H1 (cell line): ENCODE data around the gene KLHL29. TPM values are rescaled to one million over a fixed set of nuclear protein-coding genes. Genes with fewer than 3 reads are reported as not detected.

Experiments used
- CTCF ChIA-PET: fragments of 300-600 bp; sonication (Branson Sonifier 250); formaldehyde crosslinking; loops from one replicate; lab custom pipeline; 2021; ENCODE audit not compliant: partially characterized antibody; lab: Charles Lee
- POLR2A ChIA-PET: fragments of 300-600 bp; sonication (Branson Sonifier 250); formaldehyde crosslinking; loops from one replicate; lab custom pipeline; 2021; ENCODE audit warnings: inconsistent platforms; ENCODE audit not compliant: partially characterized antibody; lab: Charles Lee
- DNase-seq, 2 experiments: peaks; one replicate each; pipeline versions ENCODE4 v3.0.0 to v3.0.0-alpha.2; 2010 to 2022; ENCODE audit warnings: low spot score in 2 of 2, low read depth in 1 of 2, mixed read lengths in 1 of 2
- FAIRE-seq: peaks from 2 replicates; lab custom pipeline; 2011; peaks lifted over from hg19 to GRCh38; lab: Jason Lieb, UNC
- H2AFZ ChIP-seq: 2 replicates; pipeline ENCODE4 v1.8.1; 2012; ENCODE audit warnings: low read length, inconsistent platforms
- H2AK5ac ChIP-seq: 2 replicates; pipeline ENCODE4 v1.6.1; 2013; ENCODE audit warnings: low read depth, low read length
- H2BK120ac ChIP-seq: replicated peaks from 2 replicates; pipeline ENCODE3; 2013; ENCODE audit warnings: low read depth, low read length, inconsistent platforms
- H2BK12ac ChIP-seq: 2 replicates; pipeline ENCODE4 v1.6.1; 2013; ENCODE audit warnings: low read depth, low read length
- H2BK15ac ChIP-seq: 2 replicates; pipeline ENCODE4 v1.6.1; 2013; ENCODE audit warnings: low read length
- H2BK20ac ChIP-seq: 2 replicates; pipeline ENCODE4 v1.6.1; 2013; ENCODE audit warnings: low read length
- H2BK5ac ChIP-seq: 2 replicates; pipeline ENCODE4 v1.6.1; 2013; ENCODE audit warnings: low read depth, low read length
- H3K14ac ChIP-seq: 2 replicates; pipeline ENCODE4 v1.6.1; 2013; ENCODE audit warnings: inconsistent platforms; ENCODE audit not compliant: insufficient read length
- H3K18ac ChIP-seq: 2 replicates; pipeline ENCODE4 v1.6.1; 2013; ENCODE audit warnings: low read length; ENCODE audit errors: extremely low read depth
- H3K23ac ChIP-seq: 2 replicates; pipeline ENCODE4 v1.6.1; 2013; ENCODE audit warnings: inconsistent platforms; ENCODE audit not compliant: insufficient read length
- H3K23me2 ChIP-seq: 2 replicates; pipeline ENCODE4 v1.6.1; 2013; ENCODE audit warnings: low read depth, low read length
- H3K27ac ChIP-seq: 2 replicates; pipeline ENCODE4 v1.6.1; 2011; ENCODE audit warnings: low read depth, low read length, inconsistent platforms
- H3K27me3 ChIP-seq, 4 experiments: replicated peaks in 1 of 4; 1 replicate in 1 of 4; 2 replicates in 3 of 4; pipeline versions ENCODE4 v1.6.1 to v1.8.1; 2011 to 2013; ENCODE audit warnings: low read length in 3 of 4, mild to moderate bottlenecking in 3 of 4, inconsistent platforms in 2 of 4, mixed read lengths in 2 of 4, moderate library complexity in 1 of 4; ENCODE audit not compliant: control insufficient read depth in 3 of 4, insufficient read depth in 3 of 4; ENCODE audit errors: extremely low read depth in 1 of 4
- H3K36me3 ChIP-seq, 4 experiments: 2 replicates each; pipeline versions ENCODE4 v1.6.1 to v1.8.1; 2011 to 2013; ENCODE audit warnings: mild to moderate bottlenecking in 4 of 4, low read length in 3 of 4, moderate library complexity in 2 of 4, control low read depth in 1 of 4, inconsistent platforms in 1 of 4; ENCODE audit not compliant: insufficient read depth in 4 of 4, control insufficient read depth in 2 of 4
- H3K4ac ChIP-seq: replicated peaks from 2 replicates; pipeline ENCODE3; 2013; ENCODE audit warnings: low read length, low read depth, mixed read lengths, inconsistent platforms; ENCODE audit not compliant: insufficient read length
- H3K4me1 ChIP-seq, 4 experiments: replicated peaks in 1 of 4; 1 replicate in 1 of 4; 2 replicates in 3 of 4; pipeline versions ENCODE4 v1.6.1 to v1.8.1; 2011 to 2013; ENCODE audit warnings: low read length in 3 of 4, inconsistent platforms in 2 of 4, mixed read lengths in 1 of 4; ENCODE audit not compliant: insufficient read depth in 4 of 4, control insufficient read depth in 3 of 4
- H3K4me2 ChIP-seq, 2 experiments: 2 replicates each; pipeline versions ENCODE4 v1.6.1 to v1.8.1; 2011 to 2013; ENCODE audit warnings: low read depth in 2 of 2, low read length in 2 of 2, control low read depth in 1 of 2, inconsistent platforms in 1 of 2, mild to moderate bottlenecking in 1 of 2; ENCODE audit not compliant: insufficient read depth in 1 of 2
- H3K4me3 ChIP-seq, 4 experiments: fragments of 200-600, 300-600 bp in 1 of 4; sonication (generic), shearing (Covaris generic), sonication (Bioruptor Twin) in 1 of 4; 2 replicates each; pipeline versions ENCODE4 v1.5.1 to v1.8.1; 2011 to 2016; ENCODE audit warnings: low read length in 4 of 4, low read depth in 3 of 4, control low read depth in 2 of 4, inconsistent platforms in 2 of 4, mild to moderate bottlenecking in 2 of 4, mixed read lengths in 1 of 4, moderate library complexity in 1 of 4; ENCODE audit not compliant: insufficient read depth in 2 of 4; ENCODE audit errors: extremely low read depth in 1 of 4
- H3K56ac ChIP-seq: replicated peaks from 2 replicates; pipeline ENCODE3; 2013; ENCODE audit warnings: low read depth, mild to moderate bottlenecking, mixed read lengths, low read length, inconsistent platforms; ENCODE audit not compliant: insufficient read length
- H3K79me1 ChIP-seq: 2 replicates; pipeline ENCODE4 v1.6.1; 2013; ENCODE audit warnings: low read depth, low read length, control low read depth
- H3K79me2 ChIP-seq, 2 experiments: 2 replicates each; pipeline versions ENCODE4 v1.6.1 to v1.8.1; 2012 to 2013; ENCODE audit warnings: low read length in 2 of 2, mild to moderate bottlenecking in 2 of 2, inconsistent platforms in 1 of 2; ENCODE audit not compliant: insufficient read depth in 2 of 2, control insufficient read depth in 1 of 2
- H3K9ac ChIP-seq, 4 experiments: replicated peaks in 1 of 4; 1 replicate in 1 of 4; 2 replicates in 3 of 4; pipeline versions ENCODE4 v1.6.1 to v1.8.1; 2011 to 2013; ENCODE audit warnings: low read depth in 3 of 4, low read length in 3 of 4, control low read depth in 2 of 4, mild to moderate bottlenecking in 2 of 4, moderate library complexity in 2 of 4, inconsistent platforms in 1 of 4; ENCODE audit errors: extremely low read depth in 1 of 4
- H3K9me3 ChIP-seq, 2 experiments: 2 replicates each; pipeline versions ENCODE4 v1.6.1 to v1.8.1; 2012 to 2013; ENCODE audit warnings: mild to moderate bottlenecking in 2 of 2, moderate library complexity in 2 of 2, control low read depth in 1 of 2, inconsistent platforms in 1 of 2, low read depth in 1 of 2, low read length in 1 of 2, mixed read lengths in 1 of 2; ENCODE audit not compliant: insufficient read depth in 2 of 2
- H4K20me1 ChIP-seq, 2 experiments: replicated peaks in 1 of 2; 2 replicates each; pipeline versions ENCODE3 to v1.8.1; 2011 to 2013; ENCODE audit warnings: inconsistent platforms in 2 of 2, low read length in 2 of 2, mild to moderate bottlenecking in 1 of 2; ENCODE audit not compliant: insufficient read depth in 2 of 2, control insufficient read depth in 1 of 2
- H4K5ac ChIP-seq: 2 replicates; pipeline ENCODE4 v1.6.1; 2013; ENCODE audit warnings: low read length, low read depth, mixed read lengths, inconsistent platforms; ENCODE audit not compliant: insufficient read length
- H4K8ac ChIP-seq: 2 replicates; pipeline ENCODE4 v1.8.0; 2013; ENCODE audit warnings: mild to moderate bottlenecking, moderate library complexity, low read length, inconsistent platforms; ENCODE audit not compliant: insufficient read depth; ENCODE audit errors: extremely low read depth
- H4K91ac ChIP-seq: replicated peaks from 2 replicates; pipeline ENCODE3; 2013; ENCODE audit warnings: low read length, mixed read lengths, inconsistent platforms; ENCODE audit not compliant: insufficient read length
- BRCA1 ChIP-seq: IDR thresholded peaks from 2 replicates; pipeline ENCODE4 v1.6.1; 2012; ENCODE audit warnings: low read depth, low read length, improper control_type of control experiment
- CBX5 ChIP-seq: fragments of 300-800, 300-1000 bp; sonication (generic); IDR thresholded peaks from 2 replicates; pipeline ENCODE4 v1.7.1; 2016; ENCODE audit warnings: antibody characterized with exemption, low read length, low read depth
- HDAC2 ChIP-seq, 2 experiments: fragments of 300-600 bp in 1 of 2; sonication (generic) in 1 of 2; IDR thresholded peaks; 2 replicates each; pipeline ENCODE4 v1.6.1; 2011 to 2012; ENCODE audit warnings: low read depth in 2 of 2, low read length in 2 of 2, mild to moderate bottlenecking in 2 of 2, moderate library complexity in 2 of 2, borderline replicate concordance in 1 of 2, inconsistent platforms in 1 of 2
- JUND ChIP-seq: IDR thresholded peaks from 2 replicates; pipeline ENCODE4 v1.6.1; 2011; ENCODE audit warnings: mild to moderate bottlenecking, improper control_type of control experiment, low read length
- MAFK ChIP-seq: IDR thresholded peaks from 2 replicates; pipeline ENCODE4 v1.6.1; 2012; ENCODE audit warnings: low read depth, mild to moderate bottlenecking, improper control_type of control experiment, low read length
- NRF1 ChIP-seq: IDR thresholded peaks from 2 replicates; pipeline ENCODE4 v1.6.1; 2011; ENCODE audit warnings: mild to moderate bottlenecking, low read depth, low read length, improper control_type of control experiment
- SAP30 ChIP-seq: fragments of 300-600 bp; sonication (generic); IDR thresholded peaks from 2 replicates; pipeline ENCODE4 v1.7.1; 2012; ENCODE audit warnings: low read length, moderate library complexity, mild to moderate bottlenecking, inconsistent platforms; ENCODE audit not compliant: insufficient read depth, insufficient replicate concordance
- WGBS, 2 experiments: shearing (Covaris generic) in 1 of 2; methylation state at CpG; one replicate each; pipeline versions ENCODE4 v1.1.6 to v1.1.7; 2013 to 2015; ENCODE audit warnings: low lambda C conversion rate in 2 of 2, mixed read lengths in 2 of 2, inconsistent platforms in 1 of 2, low coverage in 1 of 2, missing lambda C conversion rate in 1 of 2; ENCODE audit not compliant: insufficient replicate concordance in 2 of 2, insufficient coverage in 1 of 2, insufficient read length in 1 of 2; ENCODE audit errors: extremely low coverage in 1 of 2, missing lambda C conversion rate in 1 of 2; 5-methylcytosine and 5-hydroxymethylcytosine counted together
- polyA plus RNA-seq, 7 experiments: library from polyadenylated mRNA; depleted of rRNA in 3 of 7; stranded (reverse) in 5 of 7; unstranded in 2 of 7; fragments of >200 nt in 5 of 7; fragments of 200-250 nt in 2 of 7; gene quantifications; 1 replicate in 5 of 7; 2 replicates in 1 of 7; 4 replicates in 1 of 7; pipeline versions ENCODE4 v1.2.1 to v1.2.3, GENCODE V29; 2011 to 2013; ENCODE audit warnings: missing spikeins in 2 of 7, mixed read lengths in 2 of 7
- total RNA-seq: library from RNA; stranded (reverse); fragmentation: NEBNext Ultra II Directional; extraction: Animal tissue kit (Norgen Biotek cat#: 25700); gene quantifications from 2 replicates; pipeline ENCODE4 v1.2.1, GENCODE V29; 2021
- TF ChIP-seq, protein P1 (sequence below): IDR thresholded peaks from 2 replicates; pipeline ENCODE4 v1.6.1; 2011; ENCODE audit warnings: low read length, improper control_type of control experiment

KLHL29 gene
- total and polyA plus RNA-seq, 2 of the 8 experiments (the other 6 are each of a cell fraction or from before 2014, with no cell fraction given): 1.1 to 4.7 TPM

DNA sequence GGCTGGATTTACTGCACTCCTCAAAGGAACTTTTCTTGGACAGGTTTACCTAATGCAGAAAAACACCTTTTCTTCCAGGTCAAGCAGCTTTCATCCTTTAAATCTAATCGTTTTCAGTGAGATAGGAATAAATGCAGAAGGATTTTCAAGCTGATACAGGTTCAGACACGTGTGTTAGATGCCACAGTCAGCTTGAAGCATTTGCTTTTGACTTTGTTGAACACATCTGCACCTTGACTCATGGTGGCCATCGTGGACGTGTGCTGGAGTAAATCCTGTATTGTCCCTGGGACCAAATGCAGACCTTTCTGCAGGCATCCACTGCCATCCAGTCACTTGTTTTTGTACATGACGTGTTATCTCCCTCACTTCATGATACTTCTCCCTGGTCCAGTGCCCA lies 61.9 kb downstream of the KLHL29 start:
- POLR2A ChIA-PET: no interaction called here
- no peak overlapping the region for H3K23ac ChIP-seq
- no peak for TF ChIP-seq HDAC2 (IDR thresholded peaks at IDR 0.05; ENCODE audit: borderline replicate concordance in 1 of 2, low read depth in 2 of 2, low read length in 2 of 2)
- no peak for TF ChIP-seq JUND
- no peak for TF ChIP-seq BRCA1
- TF ChIP-seq, protein P1, sequence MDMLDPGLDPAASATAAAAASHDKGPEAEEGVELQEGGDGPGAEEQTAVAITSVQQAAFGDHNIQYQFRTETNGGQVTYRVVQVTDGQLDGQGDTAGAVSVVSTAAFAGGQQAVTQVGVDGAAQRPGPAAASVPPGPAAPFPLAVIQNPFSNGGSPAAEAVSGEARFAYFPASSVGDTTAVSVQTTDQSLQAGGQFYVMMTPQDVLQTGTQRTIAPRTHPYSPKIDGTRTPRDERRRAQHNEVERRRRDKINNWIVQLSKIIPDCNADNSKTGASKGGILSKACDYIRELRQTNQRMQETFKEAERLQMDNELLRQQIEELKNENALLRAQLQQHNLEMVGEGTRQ: no peak
- TF ChIP-seq NRF1: no peak
- no peak for TF ChIP-seq MAFK
- no peak for TF ChIP-seq SAP30
- TF ChIP-seq CBX5: no peak
- H3K56ac ChIP-seq: no peak overlapping the region
- H3K18ac ChIP-seq: no peak overlapping the region
- no peak overlapping the region for H2AK5ac ChIP-seq
- H3K79me2 ChIP-seq: no peaks in the 10 kb centered on the region
- H4K5ac ChIP-seq: no peak overlapping the region
- H3K4me1 ChIP-seq: no peaks in the 10 kb centered on the region
- no peak overlapping the region for H2BK15ac ChIP-seq
- H3K14ac ChIP-seq: no peak overlapping the region
- no peak overlapping the region for H4K91ac ChIP-seq
- 87% methylated on average over 5 of the region's 5 CpGs; no CpG with 5 or more reads in 1 of the 2 experiments for WGBS, 2 experiments
- H2BK120ac ChIP-seq: no peak overlapping the region
- no peak overlapping the region for H3K27ac ChIP-seq
- no peak overlapping the region for H2BK20ac ChIP-seq
- H3K23me2 ChIP-seq: no peaks in the 10 kb centered on the region
- no peak overlapping the region for H3K4ac ChIP-seq
- no peaks in the 10 kb centered on the region for H3K27me3 ChIP-seq
- H3K36me3 ChIP-seq: no peaks in the 10 kb centered on the region
- H4K20me1 ChIP-seq: no peaks in the 10 kb centered on the region
- no peak overlapping the region for H3K4me3 ChIP-seq
- H3K9ac ChIP-seq: no peak overlapping the region
- H2BK5ac ChIP-seq: no peak overlapping the region
- H4K8ac ChIP-seq: no peak overlapping the region
- no peak for DNase-seq
- CTCF ChIA-PET: interaction anchor here (7.0 kb wide), 1 partner anchor 13 kb away, joined by 42 read pairs; no protein-coding TSS in a partner anchor
- no peak overlapping the region for H2BK12ac ChIP-seq
- H3K9me3 ChIP-seq: peaks cover 0 to under 1% of the 10 kb centered on the region in 2 experiments; a peak in 2 of 4 replicates
- FAIRE-seq: no peak
- H2AFZ ChIP-seq: no peak overlapping the region
- H3K4me2 ChIP-seq: no peak overlapping the region
- H3K79me1 ChIP-seq: no peaks in the 10 kb centered on the region
